OCI-LY3 (cell line): ENCODE measurements around the gene MIB1.

ENCODE experiments used
- H2AFZ ChIP-seq: fragments of 200-600, 300-600 bp; shearing (Covaris generic); 2 replicates; pipeline ENCODE4 v1.6.0; 2014; ENCODE audit warnings: antibody characterized with exemption, low read depth, low read length
- H3K27ac ChIP-seq: fragments of 200-600, 300-600 bp; sonication (generic); 2 replicates; pipeline ENCODE4 v1.5.1; 2014; ENCODE audit warnings: mild to moderate bottlenecking, low read length, moderate library complexity, mixed read lengths
- H3K27me3 ChIP-seq: fragments of 200-600, 300-600 bp; sonication (generic); 2 replicates; pipeline ENCODE4 v1.6.1; 2014; ENCODE audit warnings: low read depth, low read length, mixed read lengths
- H3K36me3 ChIP-seq: fragments of 200-600, 300-600 bp; sonication (generic); replicated peaks from 2 replicates; pipeline ENCODE3; 2014; ENCODE audit warnings: low read depth, low read length, mixed read lengths
- H3K4me1 ChIP-seq: fragments of 300-600, 200-600 bp; sonication (generic); 2 replicates; pipeline ENCODE4 v1.6.1; 2014; ENCODE audit warnings: low read length, mixed read lengths
- H3K4me2 ChIP-seq: fragments of 200-600, 300-600 bp; sonication (generic); 2 replicates; pipeline ENCODE4 v1.6.1; 2014; ENCODE audit warnings: low read length, mixed read lengths
- H3K4me3 ChIP-seq: fragments of 300-600, 200-600 bp; sonication (generic); 2 replicates; pipeline ENCODE4 v1.5.1; 2014; ENCODE audit warnings: antibody characterized with exemption, mild to moderate bottlenecking, low read length, moderate library complexity
- H3K79me2 ChIP-seq: fragments of 300-600, 200-600 bp; shearing (Covaris generic); 2 replicates; pipeline ENCODE4 v1.6.1; 2014; ENCODE audit warnings: mild to moderate bottlenecking, low read length, mixed read lengths
- H3K9ac ChIP-seq: fragments of 300-600, 200-600 bp; shearing (Covaris generic); 2 replicates; pipeline ENCODE4 v1.6.0; 2014; ENCODE audit warnings: mild to moderate bottlenecking, low read length, moderate library complexity
- H3K9me3 ChIP-seq: fragments of 200-600, 300-600 bp; shearing (Covaris generic); 2 replicates; pipeline ENCODE4 v1.6.1; 2014; ENCODE audit warnings: low read length, mixed read lengths; ENCODE audit not compliant: insufficient read depth
- H4K20me1 ChIP-seq: fragments of 200-600, 300-600 bp; sonication (generic); 2 replicates; pipeline ENCODE4 v1.6.1; 2016; ENCODE audit warnings: low read length, mixed read lengths; ENCODE audit not compliant: insufficient read depth
- CTCF ChIP-seq: fragments of 200-600, 300-600 bp; sonication (generic); IDR thresholded peaks from 2 replicates; pipeline ENCODE4 v1.5.1; 2014; ENCODE audit warnings: antibody characterized with exemption, low read length, low read depth
- EZH2phosphoT487 ChIP-seq: fragments of 200-600 bp; shearing (Covaris generic); IDR thresholded peaks from 2 replicates; pipeline ENCODE4 v1.6.1; 2018; ENCODE audit warnings: antibody characterized with exemption, mixed run types, low read depth

Gene MIB1

GRCh38 chr18:21833604-21834298 is 93.2 kb downstream of the MIB1 start:
- Histone ChIP-seq H3K9me3 (no peaks in the 10 kb centered on the region), H3K4me1 (peaks cover 14% of the 10 kb centered on the region), H3K9ac (no peak overlapping the region), H3K27ac (no peak overlapping the region), H3K36me3 (peaks cover 2% of the 10 kb centered on the region), H3K4me3 (no peak overlapping the region), H4K20me1 (no peaks in the 10 kb centered on the region), H3K27me3 (no peaks in the 10 kb centered on the region), H3K79me2 (no peaks in the 10 kb centered on the region), H3K4me2 (no peak overlapping the region), H2AFZ (no peak overlapping the region)
- no peak for TF ChIP-seq CTCF
- TF ChIP-seq EZH2phosphoT487, result no peak

- no peak overlapping the region for H3K9ac ChIP-seq
- TF ChIP-seq EZH2phosphoT487 (no peak), CTCF (no peak)
- no peaks in the 10 kb centered on the region for H3K79me2 ChIP-seq
- H3K4me1 ChIP-seq, result peaks cover 14% of the 10 kb centered on the region
- H3K27ac ChIP-seq, result no peak overlapping the region
- H3K27me3 ChIP-seq, result no peaks in the 10 kb centered on the region
- H3K4me3 ChIP-seq, result no peak overlapping the region
- H3K36me3 ChIP-seq, result peaks cover 2% of the 10 kb centered on the region
- H2AFZ ChIP-seq, result no peak overlapping the region
- no peaks in the 10 kb centered on the region for H3K9me3 ChIP-seq
- no peaks in the 10 kb centered on the region for H4K20me1 ChIP-seq
- no peak overlapping the region for H3K4me2 ChIP-seq
Observed at GRCh38 chr18:21834299-21834660, 93.7 kb downstream of the MIB1 start.

- Histone ChIP-seq H3K27me3 (no peaks in the 10 kb centered on the region), H3K9ac (no peak overlapping the region), H3K79me2 (no peaks in the 10 kb centered on the region), H4K20me1 (no peaks in the 10 kb centered on the region), H3K4me1 (no peaks in the 10 kb centered on the region), H3K9me3 (no peaks in the 10 kb centered on the region), H2AFZ (no peak overlapping the region), H3K4me2 (no peak overlapping the region), H3K36me3 (peaks cover 13% of the 10 kb centered on the region), H3K27ac (no peak overlapping the region), H3K4me3 (no peak overlapping the region)
- no peak for TF ChIP-seq EZH2phosphoT487
- TF ChIP-seq CTCF, result no peak
Observed at GRCh38 chr18:21841570-21841969, 101.0 kb downstream of the MIB1 start.

- no peaks in the 10 kb centered on the region for H3K27me3 ChIP-seq
- H3K9ac ChIP-seq, result no peak overlapping the region
- H4K20me1 ChIP-seq, result no peaks in the 10 kb centered on the region
- H2AFZ ChIP-seq, result no peak overlapping the region
- H3K9me3 ChIP-seq, result no peaks in the 10 kb centered on the region
- TF ChIP-seq CTCF (no peak), EZH2phosphoT487 (no peak)
- H3K36me3 ChIP-seq, result peaks cover 13% of the 10 kb centered on the region
- H3K4me3 ChIP-seq, result no peak overlapping the region
- no peak overlapping the region for H3K4me2 ChIP-seq
- H3K27ac ChIP-seq, result no peak overlapping the region
- no peaks in the 10 kb centered on the region for H3K4me1 ChIP-seq
- H3K79me2 ChIP-seq, result no peaks in the 10 kb centered on the region
Observed at GRCh38 chr18:21843341-21843740, 102.7 kb downstream of the MIB1 start.
